Mesendoderm (in vitro differentiated cells): Measurements from ENCODE around the gene ALG9.

Experiments used
- DNase-seq: peaks from one replicate; pipeline ENCODE4 v3.0.0; 2013
- H2AK5ac ChIP-seq: 2 replicates; pipeline ENCODE4 v1.6.1; 2013; ENCODE audit warnings: low read length, inconsistent platforms
- H2BK120ac ChIP-seq: 2 replicates; pipeline ENCODE4 v1.6.1; 2013; ENCODE audit warnings: low read depth, mild to moderate bottlenecking, low read length, moderate library complexity, mixed read lengths
- H2BK15ac ChIP-seq: replicated peaks from 2 replicates; pipeline ENCODE4 v1.6.1; 2013; ENCODE audit warnings: low read depth, mild to moderate bottlenecking, moderate library complexity
- H2BK5ac ChIP-seq: 2 replicates; pipeline ENCODE4 v1.6.1; 2013; ENCODE audit warnings: low read length, inconsistent platforms
- H3K18ac ChIP-seq: 2 replicates; pipeline ENCODE4 v1.6.1; 2013; ENCODE audit warnings: mild to moderate bottlenecking, low read length, mixed read lengths
- H3K23ac ChIP-seq: one replicate; pipeline ENCODE4 v1.6.1; 2013; ENCODE audit warnings: low read length
- H3K27ac ChIP-seq: 2 replicates; pipeline ENCODE4 v1.5.1; 2013; ENCODE audit warnings: low read depth, mild to moderate bottlenecking, inconsistent platforms, low read length, moderate library complexity
- H3K27me3 ChIP-seq: 2 replicates; pipeline ENCODE4 v1.6.1; 2013; ENCODE audit warnings: low read length, control low read depth, mild to moderate bottlenecking, inconsistent platforms; ENCODE audit not compliant: insufficient read depth, poor library complexity
- H3K36me3 ChIP-seq: 2 replicates; pipeline ENCODE4 v1.6.1; 2013; ENCODE audit warnings: low read length, inconsistent platforms; ENCODE audit not compliant: control insufficient read depth, insufficient read depth
- H3K4ac ChIP-seq: one replicate; pipeline ENCODE4 v1.6.1; 2013; ENCODE audit warnings: low read depth, mild to moderate bottlenecking, low read length, moderate library complexity
- H3K4me1 ChIP-seq: 2 replicates; pipeline ENCODE4 v1.6.1; 2013; ENCODE audit warnings: low read depth, low read length, inconsistent platforms; ENCODE audit not compliant: control insufficient read depth
- H3K4me2 ChIP-seq: 2 replicates; pipeline ENCODE4 v1.6.1; 2013; ENCODE audit warnings: low read length
- H3K4me3 ChIP-seq: 2 replicates; pipeline ENCODE4 v1.5.1; 2013; ENCODE audit warnings: mild to moderate bottlenecking, low read length
- H3K56ac ChIP-seq: one replicate; pipeline ENCODE4 v1.6.1; 2013; ENCODE audit warnings: low read length
- H3K79me1 ChIP-seq: 2 replicates; pipeline ENCODE4 v1.6.1; 2013; ENCODE audit warnings: low read length, inconsistent platforms
- H3K79me2 ChIP-seq: 2 replicates; pipeline ENCODE4 v1.6.1; 2013; ENCODE audit warnings: mild to moderate bottlenecking, low read length; ENCODE audit not compliant: control insufficient read depth, insufficient read depth
- H3K9ac ChIP-seq: 2 replicates; pipeline ENCODE4 v1.6.1; 2013; ENCODE audit warnings: low read length, inconsistent platforms
- H4K5ac ChIP-seq: one replicate; pipeline ENCODE4 v1.6.1; 2013; ENCODE audit warnings: low read length
- H4K8ac ChIP-seq: one replicate; pipeline ENCODE4 v1.6.1; 2013; ENCODE audit warnings: low read depth, mild to moderate bottlenecking, control low read depth, low read length, moderate library complexity
- WGBS: extraction: QIAGEN DNeasy Blood & Tissue Kit; methylation state at CpG from one replicate; pipeline ENCODE4 v1.1.7; 2013; ENCODE audit warnings: low lambda C conversion rate, missing lambda C conversion rate; ENCODE audit not compliant: insufficient coverage; ENCODE audit errors: extremely low coverage; 5-methylcytosine and 5-hydroxymethylcytosine counted together

The ALG9 gene

GRCh38 chr11:111797145-111797581 is 74.2 kb downstream of the ALG9 start:
- H3K79me1 ChIP-seq, result no peaks in the 10 kb centered on the region
- H4K8ac ChIP-seq, result no peak overlapping the region
- WGBS, result no CpG with 5 or more reads among the region's 2 CpGs
- no peaks in the 10 kb centered on the region for H3K27me3 ChIP-seq
- no peak for DNase-seq
- H3K4me1 ChIP-seq, result no peaks in the 10 kb centered on the region
- H3K4ac ChIP-seq, result no peak overlapping the region
- no peak overlapping the region for H4K5ac ChIP-seq
- H3K23ac ChIP-seq, result no peak overlapping the region
- no peak overlapping the region for H2BK5ac ChIP-seq
- H3K36me3 ChIP-seq, result no peaks in the 10 kb centered on the region
- H3K4me3 ChIP-seq, result no peak overlapping the region
- no peak overlapping the region for H2BK15ac ChIP-seq
- no peak overlapping the region for H3K4me2 ChIP-seq
- no peak overlapping the region for H3K56ac ChIP-seq
- H3K9ac ChIP-seq, result no peak overlapping the region
- no peak overlapping the region for H3K27ac ChIP-seq
- no peak overlapping the region for H2AK5ac ChIP-seq
- H2BK120ac ChIP-seq, result no peak overlapping the region
- no peaks in the 10 kb centered on the region for H3K79me2 ChIP-seq
- H3K18ac ChIP-seq, result no peak overlapping the region

GRCh38 chr11:111796696-111797095 is 74.7 kb downstream of the ALG9 start:
- Histone ChIP-seq H2AK5ac (no peak overlapping the region), H2BK5ac (no peak overlapping the region), H3K79me2 (no peaks in the 10 kb centered on the region), H3K56ac (no peak overlapping the region), H3K4me3 (no peak overlapping the region), H3K9ac (no peak overlapping the region), H3K4me1 (no peaks in the 10 kb centered on the region), H3K79me1 (no peaks in the 10 kb centered on the region), H3K27me3 (no peaks in the 10 kb centered on the region), H3K4ac (no peak overlapping the region), H3K18ac (no peak overlapping the region), H4K8ac (no peak overlapping the region), H4K5ac (no peak overlapping the region), H3K4me2 (no peak overlapping the region), H2BK120ac (no peak overlapping the region), H3K23ac (no peak overlapping the region), H3K36me3 (no peaks in the 10 kb centered on the region), H3K27ac (no peak overlapping the region), H2BK15ac (no peak overlapping the region)
- DNase-seq, result no peak
- no CpG with 5 or more reads among the region's 3 CpGs for WGBS

DNA sequence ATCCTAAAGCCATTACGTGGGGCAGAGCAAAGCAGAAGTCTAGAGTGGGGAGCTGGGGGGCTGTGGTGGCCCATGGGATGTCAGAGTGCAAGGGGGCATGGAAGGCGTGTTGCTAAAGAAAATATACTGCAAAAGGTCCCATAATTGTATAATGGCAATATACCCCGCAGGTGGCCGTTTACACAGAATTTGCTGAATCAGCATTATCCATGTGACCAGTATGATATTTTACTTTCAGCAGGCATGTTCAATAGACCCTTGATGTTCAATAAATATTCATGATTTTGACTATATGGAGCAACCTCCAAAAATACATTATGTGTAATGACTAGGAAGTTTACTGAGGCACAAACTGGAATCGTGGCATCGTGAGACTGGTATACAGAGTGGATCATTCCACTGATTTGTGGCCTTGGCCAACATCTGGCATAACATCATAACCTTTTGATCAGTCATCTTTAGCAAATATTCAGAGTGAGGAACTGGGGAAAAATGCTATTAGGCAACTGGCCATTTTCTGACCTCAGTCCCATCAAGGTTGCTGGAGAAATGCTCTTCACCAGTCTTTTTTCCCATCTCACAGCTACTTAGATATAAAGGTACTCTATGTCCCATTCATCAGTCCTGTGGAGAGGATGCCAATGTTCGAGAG is 75.9 kb downstream of the ALG9 start:
- H2BK5ac ChIP-seq, result no peak overlapping the region
- H2BK120ac ChIP-seq, result no peak overlapping the region
- no peak overlapping the region for H3K4ac ChIP-seq
- H3K4me1 ChIP-seq, result no peaks in the 10 kb centered on the region
- no peaks in the 10 kb centered on the region for H3K27me3 ChIP-seq
- no peaks in the 10 kb centered on the region for H3K79me2 ChIP-seq
- H3K56ac ChIP-seq, result no peak overlapping the region
- no peak overlapping the region for H3K4me3 ChIP-seq
- H3K36me3 ChIP-seq, result no peaks in the 10 kb centered on the region
- H2AK5ac ChIP-seq, result no peak overlapping the region
- no peak overlapping the region for H3K9ac ChIP-seq
- no peak for DNase-seq
- H3K79me1 ChIP-seq, result no peaks in the 10 kb centered on the region
- H3K27ac ChIP-seq, result no peak overlapping the region
- H3K18ac ChIP-seq, result no peak overlapping the region
- H4K5ac ChIP-seq, result no peak overlapping the region
- WGBS, result no CpG with 5 or more reads among the region's 7 CpGs
- no peak overlapping the region for H4K8ac ChIP-seq
- H3K4me2 ChIP-seq, result no peak overlapping the region
- no peak overlapping the region for H2BK15ac ChIP-seq
- no peak overlapping the region for H3K23ac ChIP-seq

GRCh38 chr11:111793863-111794262 is 77.5 kb downstream of the ALG9 start:
- Histone ChIP-seq H3K4me2 (no peak overlapping the region), H2BK120ac (no peak overlapping the region), H2AK5ac (no peak overlapping the region), H3K9ac (no peak overlapping the region), H3K4me1 (no peaks in the 10 kb centered on the region), H4K5ac (no peak overlapping the region), H2BK15ac (no peak overlapping the region), H3K4ac (no peak overlapping the region), H3K79me1 (no peaks in the 10 kb centered on the region), H3K27ac (no peak overlapping the region), H3K18ac (no peak overlapping the region), H3K36me3 (no peaks in the 10 kb centered on the region), H3K27me3 (no peaks in the 10 kb centered on the region), H3K79me2 (no peaks in the 10 kb centered on the region), H2BK5ac (no peak overlapping the region), H3K23ac (no peak overlapping the region), H3K56ac (no peak overlapping the region), H3K4me3 (no peak overlapping the region), H4K8ac (no peak overlapping the region)
- WGBS, result no CpG with 5 or more reads among the region's 5 CpGs
- no peak for DNase-seq

DNA sequence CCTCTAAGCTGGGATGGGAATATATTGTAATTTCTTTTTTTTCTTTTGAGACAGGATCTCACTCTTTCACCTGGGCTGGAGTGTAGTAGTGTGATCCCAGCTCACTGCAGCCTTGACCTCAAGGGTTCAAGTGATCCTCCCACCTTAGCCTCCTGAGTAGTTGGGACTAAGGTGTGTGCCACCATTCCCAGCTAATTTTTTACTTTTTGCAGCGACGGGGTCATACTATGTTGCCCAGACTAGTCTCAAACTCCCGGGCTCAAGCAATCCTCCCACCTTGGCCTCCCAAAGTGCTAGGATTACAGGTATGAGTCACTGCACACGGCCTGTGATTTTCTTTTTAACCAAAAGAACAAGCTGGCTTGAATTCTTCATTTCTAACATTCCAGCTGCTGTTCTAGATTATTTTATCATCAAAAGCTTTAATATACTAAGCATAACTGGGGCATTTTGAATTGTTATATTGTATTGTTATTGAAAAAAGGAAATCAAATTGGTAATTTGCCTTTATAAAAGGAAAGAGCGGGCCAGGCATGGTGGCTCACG is 78.4 kb downstream of the ALG9 start:
- Histone ChIP-seq H3K23ac (no peak overlapping the region), H4K8ac (no peak overlapping the region), H3K18ac (no peak overlapping the region), H2BK5ac (no peak overlapping the region), H2AK5ac (no peak overlapping the region), H3K4me1 (no peaks in the 10 kb centered on the region), H3K27me3 (no peaks in the 10 kb centered on the region), H4K5ac (no peak overlapping the region), H3K27ac (no peak overlapping the region), H3K56ac (no peak overlapping the region), H3K4ac (no peak overlapping the region), H3K4me2 (no peak overlapping the region), H3K79me1 (no peaks in the 10 kb centered on the region), H3K9ac (no peak overlapping the region), H3K36me3 (no peaks in the 10 kb centered on the region), H2BK120ac (no peak overlapping the region), H2BK15ac (no peak overlapping the region), H3K79me2 (no peaks in the 10 kb centered on the region), H3K4me3 (no peak overlapping the region)
- DNase-seq, result no peak
- no CpG with 5 or more reads among the region's 6 CpGs for WGBS

DNA sequence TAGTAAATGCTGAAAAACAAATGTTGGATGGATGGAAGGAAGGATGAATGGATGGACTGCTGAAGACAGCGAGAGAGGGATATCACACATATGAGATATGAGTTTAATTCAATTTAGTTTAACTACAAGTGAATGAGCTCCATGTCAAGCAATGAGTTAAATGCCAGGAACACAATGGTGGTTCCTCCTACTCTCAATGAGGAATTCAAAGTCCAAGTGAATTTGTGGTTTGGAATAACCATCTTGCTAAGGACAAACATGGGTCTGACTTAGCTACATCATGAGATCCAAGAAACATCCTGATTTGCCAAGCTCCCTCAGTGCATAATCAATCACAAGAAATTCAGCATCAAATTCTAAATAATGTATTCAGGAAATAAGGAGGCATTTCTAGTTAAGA is 79.1 kb downstream of the ALG9 start:
- no peak overlapping the region for H3K56ac ChIP-seq
- no peaks in the 10 kb centered on the region for H3K79me1 ChIP-seq
- no peak overlapping the region for H2BK15ac ChIP-seq
- H3K4me2 ChIP-seq, result no peak overlapping the region
- no peak overlapping the region for H2BK5ac ChIP-seq
- H3K4me1 ChIP-seq, result no peaks in the 10 kb centered on the region
- WGBS, result no CpG with 5 or more reads among the region's 1 CpG
- H3K27ac ChIP-seq, result no peak overlapping the region
- no peaks in the 10 kb centered on the region for H3K36me3 ChIP-seq
- no peaks in the 10 kb centered on the region for H3K79me2 ChIP-seq
- no peak overlapping the region for H3K4ac ChIP-seq
- no peak for DNase-seq
- no peak overlapping the region for H3K4me3 ChIP-seq
- no peak overlapping the region for H3K23ac ChIP-seq
- H2AK5ac ChIP-seq, result no peak overlapping the region
- H4K5ac ChIP-seq, result no peak overlapping the region
- no peak overlapping the region for H3K18ac ChIP-seq
- no peaks in the 10 kb centered on the region for H3K27me3 ChIP-seq
- H4K8ac ChIP-seq, result no peak overlapping the region
- H2BK120ac ChIP-seq, result no peak overlapping the region
- H3K9ac ChIP-seq, result no peak overlapping the region
